Liver (tissue), 9 donors: ENCODE results near the gene SCUBE1. TPM values are rescaled to one million over a fixed set of nuclear protein-coding genes. Genes with fewer than 3 reads are reported as not detected.

Source experiments
- DNase-seq: peaks from one replicate; pipeline ENCODE4 v3.0.0-alpha.2; 2017; ENCODE audit warnings: low spot score
- H3K27ac ChIP-seq, 2 donors: one replicate each; pipeline ENCODE4 v1.7.0; 2013; ENCODE audit warnings: inconsistent platforms in 2 of 2, low read length in 2 of 2, control low read depth in 1 of 2, low read depth in 1 of 2, mild to moderate bottlenecking in 1 of 2
- H3K27me3 ChIP-seq, 4 donors: one replicate each; pipeline versions ENCODE4 v1.6.1 to v1.7.0; 2013; ENCODE audit warnings: low read length in 3 of 4, inconsistent platforms in 1 of 4, mild to moderate bottlenecking in 1 of 4, moderate library complexity in 1 of 4; ENCODE audit not compliant: control insufficient read depth in 4 of 4, insufficient read depth in 4 of 4
- H3K36me3 ChIP-seq, 4 donors: one replicate each; pipeline versions ENCODE4 v1.6.1 to v1.7.0; 2013; ENCODE audit warnings: low read length in 3 of 4, mild to moderate bottlenecking in 3 of 4, low read depth in 1 of 4, moderate library complexity in 1 of 4; ENCODE audit not compliant: control insufficient read depth in 4 of 4, insufficient read depth in 3 of 4
- H3K4me1 ChIP-seq, 4 donors: one replicate each; pipeline versions ENCODE4 v1.6.1 to v1.7.0; 2013; ENCODE audit warnings: low read length in 3 of 4, mild to moderate bottlenecking in 3 of 4, moderate library complexity in 1 of 4; ENCODE audit not compliant: control insufficient read depth in 4 of 4, insufficient read depth in 4 of 4
- H3K4me3 ChIP-seq, 3 donors: one replicate each; pipeline versions ENCODE4 v1.6.1 to v1.7.0; 2013; ENCODE audit warnings: low read length in 3 of 3, control low read depth in 1 of 3, low read depth in 1 of 3, mild to moderate bottlenecking in 1 of 3
- H3K9ac ChIP-seq, 2 donors: one replicate each; pipeline ENCODE4 v1.7.0; 2013; ENCODE audit warnings: low read length in 2 of 2, mild to moderate bottlenecking in 2 of 2, moderate library complexity in 2 of 2, control low read depth in 1 of 2, low read depth in 1 of 2
- H3K9me3 ChIP-seq, 4 donors: one replicate each; pipeline versions ENCODE4 v1.6.1 to v1.7.0; 2013; ENCODE audit warnings: low read length in 3 of 4; ENCODE audit not compliant: control insufficient read depth in 4 of 4
- CTCF ChIP-seq: fragments of 150-350 bp; IDR thresholded peaks from 2 replicates; pipeline ENCODE4 v1.5.1; 2017; ENCODE audit warnings: improper control_type of control experiment, low read depth, low read length; ENCODE audit not compliant: missing input control
- EGR1 ChIP-seq, 2 donors: IDR thresholded peaks; 2 replicates each; pipeline ENCODE4 v1.6.1; 2016 to 2018; ENCODE audit warnings: antibody characterized with exemption in 2 of 2, low read depth in 2 of 2
- FOXA1 ChIP-seq: IDR thresholded peaks from 2 replicates; pipeline ENCODE4 v1.6.1; 2016; ENCODE audit warnings: antibody characterized with exemption
- FOXA2 ChIP-seq: IDR thresholded peaks from 2 replicates; pipeline ENCODE4 v1.6.1; 2016; ENCODE audit warnings: antibody characterized with exemption
- JUND ChIP-seq, 2 donors: IDR thresholded peaks; 2 replicates each; pipeline ENCODE4 v1.6.1; 2016; ENCODE audit warnings: antibody characterized with exemption in 2 of 2
- NR2F2 ChIP-seq: IDR thresholded peaks from 2 replicates; pipeline ENCODE4 v1.6.1; 2016; ENCODE audit warnings: antibody characterized with exemption
- RAD21 ChIP-seq, 2 donors: IDR thresholded peaks; 2 replicates each; pipeline ENCODE4 v1.6.1; 2016; ENCODE audit warnings: antibody characterized with exemption in 2 of 2, mild to moderate bottlenecking in 2 of 2
- RXRA ChIP-seq, 2 donors: IDR thresholded peaks; 2 replicates each; pipeline ENCODE4 v1.6.1; 2017 to 2018; ENCODE audit warnings: antibody characterized with exemption in 2 of 2, mild to moderate bottlenecking in 1 of 2
- SP1 ChIP-seq: IDR thresholded peaks from 2 replicates; pipeline ENCODE4 v1.6.1; 2018; ENCODE audit warnings: antibody characterized with exemption, mild to moderate bottlenecking
- TAF1 ChIP-seq: conservative IDR thresholded peaks from 2 replicates; pipeline ENCODE4 v1.6.1; 2016; ENCODE audit warnings: antibody characterized with exemption, mild to moderate bottlenecking
- YY1 ChIP-seq: IDR thresholded peaks from 2 replicates; pipeline ENCODE4 v1.6.1; 2016; ENCODE audit warnings: antibody characterized with exemption, mild to moderate bottlenecking
- ZBTB33 ChIP-seq: IDR thresholded peaks from 2 replicates; pipeline ENCODE4 v1.6.1; 2016; ENCODE audit warnings: antibody characterized with exemption
- WGBS: extraction: QIAGEN DNeasy Blood & Tissue Kit; methylation state at CpG from one replicate; pipeline ENCODE4 v1.1.7; 2013; 5-methylcytosine and 5-hydroxymethylcytosine counted together
- polyA plus RNA-seq, 2 donors: library from polyadenylated mRNA; stranded (reverse) in 1 of 2; unstranded in 1 of 2; fragments of 200-250 nt in 1 of 2; fragments of >200 nt in 1 of 2; fragmentation: Nextera tagmentation in 1 of 2; extraction: Ambion mirVana in 1 of 2; gene quantifications; one replicate each; pipeline versions ENCODE4 v1.2.1 to v1.2.3, GENCODE V29; 2013 to 2015
- total RNA-seq, 2 donors: library from RNA; depleted of rRNA; stranded (reverse); fragments of >200 nt; gene quantifications; one replicate each; pipeline ENCODE4 v1.2.3, GENCODE V29; 2014
- TF ChIP-seq, protein P1 (sequence below): IDR thresholded peaks from 2 replicates; pipeline ENCODE4 v1.6.1; 2016; ENCODE audit warnings: antibody characterized with exemption
- TF ChIP-seq, protein P2 (sequence below): IDR thresholded peaks from 2 replicates; pipeline ENCODE4 v1.6.1; 2016; ENCODE audit warnings: antibody characterized with exemption, mild to moderate bottlenecking
- TF ChIP-seq, protein P3 (sequence below): IDR thresholded peaks from 2 replicates; pipeline ENCODE4 v1.6.1; 2016; ENCODE audit warnings: antibody characterized with exemption
- donor health status: healthy.
- donor health status: healthy.
- donor health status: healthy.
- donor health status: healthy.
- donor health status: healthy.

Gene SCUBE1
- total and polyA plus RNA-seq, 4 donors = 0.07 to 0.46 (median 0.08) TPM; not detected in 1

- Histone ChIP-seq H3K4me1 (no peaks in the 10 kb centered on the region), H3K4me3 (no peak overlapping the region), H3K36me3 (no peaks in the 10 kb centered on the region), H3K27me3 (peaks cover 0 to 2% (median 0%) of the 10 kb centered on the region in 4 donors), H3K9ac (no peak overlapping the region), H3K27ac (no peak overlapping the region), H3K9me3 (no peaks in the 10 kb centered on the region)
- WGBS = 81% methylated on average over 7 of the region's 7 CpGs
- TF ChIP-seq RAD21 (IDR thresholded peaks at IDR 0.05) (no peak), TAF1 (no peak), JUND (IDR thresholded peaks at IDR 0.05) (no peak)
- TF ChIP-seq, protein P1, sequence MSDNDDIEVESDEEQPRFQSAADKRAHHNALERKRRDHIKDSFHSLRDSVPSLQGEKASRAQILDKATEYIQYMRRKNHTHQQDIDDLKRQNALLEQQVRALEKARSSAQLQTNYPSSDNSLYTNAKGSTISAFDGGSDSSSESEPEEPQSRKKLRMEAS = no peak
- no peak for DNase-seq
Observed at GRCh38 chr22:43329061-43329460, 14.1 kb downstream of the SCUBE1 start.

DNA sequence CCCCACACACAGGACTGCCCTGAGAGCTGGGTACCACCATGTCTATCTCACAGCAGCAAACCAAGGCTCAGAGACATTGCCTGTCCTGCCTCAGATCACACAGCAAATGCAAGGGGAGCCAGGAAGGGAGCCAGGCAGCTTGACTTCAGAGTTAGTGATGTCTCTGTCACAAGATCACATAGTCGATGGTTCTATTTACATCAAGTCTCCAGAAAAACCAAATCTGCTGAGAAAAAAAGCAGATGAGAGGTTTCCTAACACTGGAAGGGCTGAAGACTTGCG lies 16.1 kb downstream of the SCUBE1 start:
- no peak for TF ChIP-seq FOXA1
- TF ChIP-seq, protein P1 = no peak
- TF ChIP-seq JUND (IDR thresholded peaks at IDR 0.05) = no peak
- TF ChIP-seq SP1 = no peak
- no peak for TF ChIP-seq FOXA2
- TF ChIP-seq NR2F2 = no peak
- TF ChIP-seq ZBTB33 = no peak
- no peak for TF ChIP-seq CTCF
- no peak for TF ChIP-seq TAF1
- TF ChIP-seq, protein P2, sequence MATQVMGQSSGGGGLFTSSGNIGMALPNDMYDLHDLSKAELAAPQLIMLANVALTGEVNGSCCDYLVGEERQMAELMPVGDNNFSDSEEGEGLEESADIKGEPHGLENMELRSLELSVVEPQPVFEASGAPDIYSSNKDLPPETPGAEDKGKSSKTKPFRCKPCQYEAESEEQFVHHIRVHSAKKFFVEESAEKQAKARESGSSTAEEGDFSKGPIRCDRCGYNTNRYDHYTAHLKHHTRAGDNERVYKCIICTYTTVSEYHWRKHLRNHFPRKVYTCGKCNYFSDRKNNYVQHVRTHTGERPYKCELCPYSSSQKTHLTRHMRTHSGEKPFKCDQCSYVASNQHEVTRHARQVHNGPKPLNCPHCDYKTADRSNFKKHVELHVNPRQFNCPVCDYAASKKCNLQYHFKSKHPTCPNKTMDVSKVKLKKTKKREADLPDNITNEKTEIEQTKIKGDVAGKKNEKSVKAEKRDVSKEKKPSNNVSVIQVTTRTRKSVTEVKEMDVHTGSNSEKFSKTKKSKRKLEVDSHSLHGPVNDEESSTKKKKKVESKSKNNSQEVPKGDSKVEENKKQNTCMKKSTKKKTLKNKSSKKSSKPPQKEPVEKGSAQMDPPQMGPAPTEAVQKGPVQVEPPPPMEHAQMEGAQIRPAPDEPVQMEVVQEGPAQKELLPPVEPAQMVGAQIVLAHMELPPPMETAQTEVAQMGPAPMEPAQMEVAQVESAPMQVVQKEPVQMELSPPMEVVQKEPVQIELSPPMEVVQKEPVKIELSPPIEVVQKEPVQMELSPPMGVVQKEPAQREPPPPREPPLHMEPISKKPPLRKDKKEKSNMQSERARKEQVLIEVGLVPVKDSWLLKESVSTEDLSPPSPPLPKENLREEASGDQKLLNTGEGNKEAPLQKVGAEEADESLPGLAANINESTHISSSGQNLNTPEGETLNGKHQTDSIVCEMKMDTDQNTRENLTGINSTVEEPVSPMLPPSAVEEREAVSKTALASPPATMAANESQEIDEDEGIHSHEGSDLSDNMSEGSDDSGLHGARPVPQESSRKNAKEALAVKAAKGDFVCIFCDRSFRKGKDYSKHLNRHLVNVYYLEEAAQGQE = no peak
- TF ChIP-seq YY1 = no peak
- TF ChIP-seq, protein P3, sequence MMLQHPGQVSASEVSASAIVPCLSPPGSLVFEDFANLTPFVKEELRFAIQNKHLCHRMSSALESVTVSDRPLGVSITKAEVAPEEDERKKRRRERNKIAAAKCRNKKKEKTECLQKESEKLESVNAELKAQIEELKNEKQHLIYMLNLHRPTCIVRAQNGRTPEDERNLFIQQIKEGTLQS = no peak
- no peak for TF ChIP-seq EGR1 (IDR thresholded peaks at IDR 0.05; ENCODE audit: low read depth in 2 of 2)
- no peak for TF ChIP-seq RXRA (IDR thresholded peaks at IDR 0.05)
- Histone ChIP-seq H3K9ac (no peak overlapping the region), H3K36me3 (no peaks in the 10 kb centered on the region), H3K27me3 (peaks cover 0 to 2% (median 0%) of the 10 kb centered on the region in 4 donors), H3K9me3 (no peaks in the 10 kb centered on the region), H3K4me3 (no peak overlapping the region), H3K4me1 (no peaks in the 10 kb centered on the region), H3K27ac (no peak overlapping the region)
- no peak for DNase-seq
- WGBS = 41% methylated on average over 2 of the region's 2 CpGs
